AG04449 (cell line): ENCODE measurements around the gene MITF.

Source experiments
- CTCF ChIA-PET: fragments of 350-600 bp; formaldehyde crosslinking; extraction: SDS; loops from one replicate; lab custom pipeline; 2021; ENCODE audit warnings: antibody characterized with exemption; lab: Yijun Ruan, JAX
- POLR2A ChIA-PET: fragments of 400-600, 350-600 bp; formaldehyde crosslinking; extraction: SDS; loops from one replicate; lab custom pipeline; 2020; ENCODE audit warnings: antibody characterized with exemption, inconsistent platforms; lab: Yijun Ruan, JAX
- DNase-seq: peaks from one replicate; pipeline ENCODE4 v3.0.0-alpha.2; 2010; ENCODE audit warnings: low read depth, low spot score
- H3K4me3 ChIP-seq: 2 replicates; pipeline ENCODE4 v1.5.1; 2011; ENCODE audit warnings: low read depth, mild to moderate bottlenecking, control low read depth, low read length
- CTCF ChIP-seq: IDR thresholded peaks from one replicate; pipeline ENCODE4 v1.5.1; 2011; ENCODE audit warnings: mild to moderate bottlenecking, moderate library complexity, low read length, control low read depth, inconsistent platforms; ENCODE audit not compliant: insufficient read depth; ENCODE audit errors: missing control alignments

MITF gene

GRCh38 chr3:69838217-69838616, 99.0 kb downstream of the MITF start:
- POLR2A ChIA-PET: no interaction called here
- DNase-seq: peak; percentile 89
- H3K4me3 ChIP-seq: no peak overlapping the region
- CTCF ChIA-PET: interaction anchor here (1.0 kb wide), 1 partner anchor 27 kb away, joined by 3 read pairs; no protein-coding TSS in a partner anchor
- TF ChIP-seq CTCF: no peak

GRCh38 chr3:69838696-69839515, 99.6 kb downstream of the MITF start:
- no peak for TF ChIP-seq CTCF
- ChIA-PET POLR2A (no interaction called here), CTCF (interaction anchor here (0.9 to 1.2 kb wide), 3 partner anchors 16 to 38 kb away, joined by 3 to 5 read pairs (median 3); no protein-coding TSS in a partner anchor)
- DNase-seq: no peak
- H3K4me3 ChIP-seq: no peak overlapping the region

GRCh38 chr3:69842351-69842750, 103.1 kb downstream of the MITF start:
- no peak overlapping the region for H3K4me3 ChIP-seq
- ChIA-PET CTCF (interaction anchor here (1.4 to 2.3 kb wide), 2 partner anchors 10 to 13 kb away, joined by 3 to 8 read pairs; no protein-coding TSS in a partner anchor), POLR2A (no interaction called here)
- no peak for TF ChIP-seq CTCF
- no peak for DNase-seq

- no peak for DNase-seq
- CTCF ChIA-PET: interaction anchor here (2.3 kb wide), 1 partner anchor 13 kb away, joined by 8 read pairs; no protein-coding TSS in a partner anchor
- TF ChIP-seq CTCF: no peak
- POLR2A ChIA-PET: no interaction called here
- H3K4me3 ChIP-seq: no peak overlapping the region
These were observed 103.5 kb downstream of the MITF start for GRCh38 chr3:69842789-69843188.

GRCh38 chr3:69844706-69845105, 105.4 kb downstream of the MITF start:
- CTCF ChIA-PET: no interaction called here
- no peak for DNase-seq
- POLR2A ChIA-PET: no interaction called here
- no peak for TF ChIP-seq CTCF
- H3K4me3 ChIP-seq: no peak overlapping the region

GRCh38 chr3:69847303-69847702, 108.0 kb downstream of the MITF start:
- ChIA-PET CTCF (interaction anchor here (1.4 to 2.6 kb wide), 3 partner anchors 8 to 155 kb away, joined by 3 to 14 read pairs (median 6); no protein-coding TSS in a partner anchor), POLR2A (no interaction called here)
- TF ChIP-seq CTCF: no peak
- DNase-seq: no peak
- H3K4me3 ChIP-seq: no peak overlapping the region
